Esophagus squamous epithelium (tissue), 5 donors: ENCODE results near the gene STRA8. TPM values are rescaled to one million over a fixed set of nuclear protein-coding genes. Genes with fewer than 3 reads are reported as not detected.

Experiments used
- DNase-seq: peaks from one replicate; lab custom pipeline; 2025; lab: John Stamatoyannopoulos, UW
- H3K27ac ChIP-seq, 4 donors: fragments of 200-600 bp; sonication (generic); one replicate each; pipeline ENCODE4 v1.5.1; 2016 to 2019; ENCODE audit warnings: mild to moderate bottlenecking in 1 of 4
- H3K27me3 ChIP-seq, 4 donors: fragments of 200-600 bp; sonication (generic); 1 replicate in 3 of 4; 2 replicates in 1 of 4; pipeline versions ENCODE4 v1.5.1 to v1.6.0; 2017 to 2021; ENCODE audit warnings: antibody characterized with exemption in 1 of 4
- H3K36me3 ChIP-seq, 3 donors: fragments of 200-600 bp; sonication (generic); one replicate each; pipeline ENCODE4 v1.5.1; 2016 to 2019
- H3K4me1 ChIP-seq, 3 donors: fragments of 200-600 bp; sonication (generic); one replicate each; pipeline ENCODE4 v1.5.1; 2017 to 2019
- H3K4me3 ChIP-seq, 4 donors: fragments of 200-600 bp; sonication (generic); 1 replicate in 3 of 4; 2 replicates in 1 of 4; pipeline ENCODE4 v1.5.1; 2016 to 2019; ENCODE audit warnings: mild to moderate bottlenecking in 2 of 4, moderate library complexity in 1 of 4
- H3K9me3 ChIP-seq, 3 donors: fragments of 200-600 bp; sonication (generic); one replicate each; pipeline ENCODE4 v1.5.1; 2016 to 2019
- POLR2A ChIP-seq, 4 donors: fragments of 450-650 bp; IDR thresholded peaks; one replicate each; pipeline ENCODE4 v1.6.1; 2017; ENCODE audit warnings: antibody characterized with exemption in 4 of 4, mild to moderate bottlenecking in 4 of 4, moderate library complexity in 3 of 4
- WGBS, 2 donors: methylation state at CpG; one replicate each; pipeline ENCODE4 v1.1.5; 2018; 5-methylcytosine and 5-hydroxymethylcytosine counted together
- intact Hi-C: fragments of 100-400 bp; cut with DNase I; formaldehyde crosslinking; loops from one replicate; pipeline ENCODE4 v1.15.0; 2022
- total RNA-seq, 4 donors: library from RNA; depleted of rRNA; stranded (reverse); fragments of >200 nt; gene quantifications; one replicate each; pipeline ENCODE4 v1.1.0, GENCODE V29; 2016
- TF ChIP-seq, protein P1 (sequence below), 6 experiments: fragments of 450-650 bp in 4 of 6; fragments of 200-600 bp in 2 of 6; sonication (generic) in 2 of 6; IDR thresholded peaks; one replicate each; pipeline ENCODE4 v1.5.1; 2016 to 2019; ENCODE audit warnings: antibody characterized with exemption in 6 of 6, mild to moderate bottlenecking in 4 of 6, moderate library complexity in 4 of 6
- donor health status: DM: yes; HTN: yes; CAD: no.

Gene STRA8
- total RNA-seq, 4 donors from 2014 or later: not detected

DNA sequence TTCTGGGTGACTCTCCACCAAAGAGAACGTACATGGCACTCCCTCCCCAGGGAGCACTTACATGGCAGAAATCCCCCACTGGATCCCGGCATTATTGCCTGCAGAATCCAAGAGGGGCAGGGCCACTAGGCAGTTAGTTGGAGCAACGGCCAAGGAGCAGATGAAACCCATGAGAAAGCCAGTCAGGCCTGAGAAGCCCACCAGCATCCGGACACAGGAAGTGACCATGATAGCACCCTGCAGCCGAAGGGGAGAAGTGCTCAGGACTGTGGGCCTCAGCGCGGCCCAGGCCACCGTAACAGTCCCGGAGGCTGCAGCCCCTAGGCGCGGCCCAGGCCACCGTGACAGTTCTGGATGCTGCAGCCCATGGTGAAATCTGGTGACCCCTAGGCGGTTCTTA lies 43.5 kb downstream of the STRA8 start:
- no peaks in the 10 kb centered on the region for H3K36me3 ChIP-seq
- no peak overlapping the region for H3K4me3 ChIP-seq
- no peaks in the 10 kb centered on the region for H3K9me3 ChIP-seq
- WGBS, 2 donors: 63 to 81% methylated on average over 4 to 5 of the region's 13 CpGs
- peaks cover 0 to 16% (median 5%) of the 10 kb centered on the region in 3 donors for H3K4me1 ChIP-seq
- no peak for DNase-seq
- H3K27ac ChIP-seq: no peak overlapping the region
- intact Hi-C loops: no loop called here
- no peaks in the 10 kb centered on the region for H3K27me3 ChIP-seq
- TF ChIP-seq POLR2A (IDR thresholded peaks at IDR 0.05): no peak
- TF ChIP-seq, protein P1, sequence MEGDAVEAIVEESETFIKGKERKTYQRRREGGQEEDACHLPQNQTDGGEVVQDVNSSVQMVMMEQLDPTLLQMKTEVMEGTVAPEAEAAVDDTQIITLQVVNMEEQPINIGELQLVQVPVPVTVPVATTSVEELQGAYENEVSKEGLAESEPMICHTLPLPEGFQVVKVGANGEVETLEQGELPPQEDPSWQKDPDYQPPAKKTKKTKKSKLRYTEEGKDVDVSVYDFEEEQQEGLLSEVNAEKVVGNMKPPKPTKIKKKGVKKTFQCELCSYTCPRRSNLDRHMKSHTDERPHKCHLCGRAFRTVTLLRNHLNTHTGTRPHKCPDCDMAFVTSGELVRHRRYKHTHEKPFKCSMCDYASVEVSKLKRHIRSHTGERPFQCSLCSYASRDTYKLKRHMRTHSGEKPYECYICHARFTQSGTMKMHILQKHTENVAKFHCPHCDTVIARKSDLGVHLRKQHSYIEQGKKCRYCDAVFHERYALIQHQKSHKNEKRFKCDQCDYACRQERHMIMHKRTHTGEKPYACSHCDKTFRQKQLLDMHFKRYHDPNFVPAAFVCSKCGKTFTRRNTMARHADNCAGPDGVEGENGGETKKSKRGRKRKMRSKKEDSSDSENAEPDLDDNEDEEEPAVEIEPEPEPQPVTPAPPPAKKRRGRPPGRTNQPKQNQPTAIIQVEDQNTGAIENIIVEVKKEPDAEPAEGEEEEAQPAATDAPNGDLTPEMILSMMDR (IDR thresholded peaks at IDR 0.05): no peak

DNA sequence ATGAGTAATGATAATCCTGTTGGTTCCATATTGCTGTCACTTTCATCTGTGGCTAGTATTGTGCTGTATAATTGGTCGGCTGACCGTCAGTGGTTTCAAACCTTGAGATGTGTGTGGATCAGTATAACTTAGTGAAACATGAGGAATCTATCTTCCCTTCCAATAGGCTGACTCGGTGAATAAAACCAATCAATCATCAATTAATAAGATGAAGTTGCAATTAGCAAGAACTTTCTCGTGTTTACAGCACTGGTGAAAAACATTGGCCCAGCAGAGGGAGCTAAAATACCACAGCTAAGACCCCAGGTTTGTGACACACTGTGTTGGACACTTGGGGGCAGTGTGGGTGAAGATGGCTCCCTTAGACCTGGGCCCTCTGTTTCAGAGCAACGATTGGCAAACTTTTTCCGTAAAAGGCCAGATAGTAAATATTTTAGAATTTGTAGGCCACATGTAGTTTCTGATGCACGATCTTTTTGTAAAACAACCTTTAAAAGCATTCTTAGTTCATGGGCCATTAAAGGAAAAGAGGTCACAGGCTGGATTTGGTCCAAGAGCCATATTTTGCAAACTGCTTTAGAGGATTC lies 47.8 kb downstream of the STRA8 start:
- intact Hi-C loops: loop anchor here (5.0 kb wide), 2 partner anchors 56 to 276 kb away; partner anchors contain the start of gene NUP205
- H3K4me3 ChIP-seq: peak overlapping the region in 1 of 4 donors; percentile 10
- H3K27ac ChIP-seq: no peak overlapping the region
- peaks cover 0 to 9% (median 5%) of the 10 kb centered on the region in 3 donors for H3K4me1 ChIP-seq
- H3K36me3 ChIP-seq: no peaks in the 10 kb centered on the region
- peak; percentile 20 for DNase-seq
- no peaks in the 10 kb centered on the region for H3K27me3 ChIP-seq
- TF ChIP-seq, protein P1 (IDR thresholded peaks at IDR 0.05): peak; percentile 88 to 98 (median 95)
- no peak for TF ChIP-seq POLR2A (IDR thresholded peaks at IDR 0.05)
- WGBS, 2 donors: 0% methylated on average over 6 to 7 of the region's 7 CpGs
- no peaks in the 10 kb centered on the region for H3K9me3 ChIP-seq

DNA sequence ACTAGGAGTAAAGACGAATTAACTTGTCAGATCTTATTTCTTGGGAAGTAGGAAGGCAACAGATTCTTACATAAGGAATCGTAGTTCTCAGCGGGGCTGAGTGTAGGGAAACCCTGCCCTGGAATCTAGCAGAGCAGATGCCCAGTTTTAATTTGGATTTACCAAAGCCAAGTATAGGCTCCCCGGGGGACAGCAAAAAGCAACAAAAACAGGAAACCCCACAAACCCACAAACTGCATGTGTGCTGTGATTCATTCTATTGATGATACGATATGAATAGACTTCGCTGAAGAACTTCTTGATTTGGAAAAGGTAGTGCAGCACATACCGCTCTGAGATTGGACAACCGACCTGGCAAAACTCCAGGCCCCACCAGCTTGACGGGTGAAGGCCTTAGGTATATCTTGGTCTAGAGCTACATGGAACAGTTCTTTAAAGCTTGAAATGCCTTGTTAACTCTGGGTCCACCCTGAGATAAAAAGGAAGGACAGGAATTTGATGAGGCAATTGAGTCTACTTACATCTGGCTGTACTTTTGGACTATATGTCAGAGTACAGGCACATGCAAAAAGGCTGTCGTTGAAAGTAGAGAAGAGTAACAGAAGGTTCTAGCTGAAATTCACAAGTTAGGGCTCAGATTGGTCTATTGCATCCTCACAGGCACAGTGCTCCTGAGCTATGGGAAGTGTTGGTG lies 49.1 kb downstream of the STRA8 start:
- intact Hi-C loops: loop anchor here (5.0 kb wide), 2 partner anchors 55 to 275 kb away; partner anchors contain the start of gene NUP205
- Histone ChIP-seq H3K9me3 (no peaks in the 10 kb centered on the region), H3K27ac (no peak overlapping the region)

DNA sequence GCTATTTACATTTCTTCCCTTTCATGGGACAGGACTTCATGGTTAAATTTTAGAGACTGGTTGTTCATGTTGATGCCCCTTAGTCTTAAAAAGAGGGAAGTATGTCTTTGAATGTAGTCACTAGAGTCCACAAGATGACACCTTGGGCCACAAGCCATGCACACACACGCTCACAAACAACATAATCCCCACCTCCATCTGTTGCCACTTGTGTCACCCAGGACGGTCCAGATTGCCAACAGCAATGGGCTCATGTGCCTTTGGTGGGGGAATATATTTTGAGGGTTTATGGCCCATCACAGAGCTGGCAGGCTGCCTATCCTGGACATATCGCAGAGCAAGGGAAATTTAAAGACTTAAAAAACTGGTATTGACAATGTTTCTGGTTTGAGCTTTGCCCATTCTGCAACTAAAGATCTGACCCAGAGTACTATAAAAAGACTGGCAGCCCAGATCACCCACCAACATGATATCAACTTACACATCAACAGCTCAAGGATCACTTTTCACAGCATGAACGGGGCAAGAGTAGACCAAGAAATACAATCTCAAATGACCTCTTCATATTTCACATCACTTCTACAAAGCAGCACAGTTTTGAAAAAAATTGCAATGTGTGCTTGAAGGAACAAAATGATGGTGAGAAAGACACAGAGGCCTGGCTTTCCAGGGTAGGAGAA lies 50.5 kb downstream of the STRA8 start:
- DNase-seq: no peak
- WGBS, 2 donors: 85 to 87% methylated on average over 4 of the region's 4 CpGs
- Histone ChIP-seq H3K4me1 (peaks cover 0 to 9% (median 5%) of the 10 kb centered on the region in 3 donors), H3K36me3 (no peaks in the 10 kb centered on the region), H3K9me3 (no peaks in the 10 kb centered on the region), H3K4me3 (no peak overlapping the region), H3K27ac (no peak overlapping the region), H3K27me3 (no peaks in the 10 kb centered on the region)
- TF ChIP-seq, protein P1 (IDR thresholded peaks at IDR 0.05): no peak
- no peak for TF ChIP-seq POLR2A (IDR thresholded peaks at IDR 0.05)
- intact Hi-C loops: loop anchor here (5.0 kb wide), 2 partner anchors 53 to 273 kb away; partner anchors contain the start of gene NUP205

More for the DNA sequence above, 49.1 kb downstream of the STRA8 start:
- TF ChIP-seq, protein P1 (IDR thresholded peaks at IDR 0.05): no peak
- no peak for TF ChIP-seq POLR2A (IDR thresholded peaks at IDR 0.05)
- H3K4me3 ChIP-seq: no peak overlapping the region
- H3K27me3 ChIP-seq: no peaks in the 10 kb centered on the region
- H3K36me3 ChIP-seq: no peaks in the 10 kb centered on the region
- DNase-seq: no peak
- peaks cover 0 to 9% (median 5%) of the 10 kb centered on the region in 3 donors for H3K4me1 ChIP-seq
- 64 to 78% methylated on average over 8 to 10 of the region's 10 CpGs for WGBS, 2 donors
